ENCODE results near the gene PAM.
"Not testable (repeated sequence)": the region's sequence is repeated elsewhere in the genome, so short reads cannot be mapped to it uniquely, and the experiment has no call there.

The PAM gene

GRCh38 chr5:103066326-103066725, 311.2 kb downstream of the PAM start:
- DNase-seq (ENCODE audit: low spot score): no peak

DNA sequence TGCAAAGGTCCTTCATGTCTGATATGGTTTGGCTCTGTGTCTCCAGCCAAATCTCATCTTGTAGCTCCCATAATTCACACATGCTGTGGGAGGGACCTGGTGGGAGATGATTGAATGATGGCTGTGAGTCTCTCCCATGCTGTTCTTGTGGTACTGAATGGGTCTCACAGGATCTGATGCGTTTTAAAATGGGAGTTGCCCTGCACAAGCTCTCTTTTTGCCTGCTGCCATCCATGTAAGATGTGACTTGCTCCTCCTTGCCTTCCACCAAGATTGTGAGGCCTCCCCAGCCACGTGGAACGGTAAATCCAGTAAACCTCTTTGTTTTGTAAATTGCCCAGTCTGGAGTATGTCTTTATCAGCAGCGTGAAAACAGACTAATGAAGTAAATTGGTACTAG, 318.4 kb downstream of the PAM start:
- DNase-seq (ENCODE audit: low spot score): not testable (repeated sequence)

- no peak for DNase-seq (ENCODE audit: low spot score)
These were observed 320.3 kb downstream of the PAM start for GRCh38 chr5:103075442-103075841.

Measured in hematopoietic multipotent progenitor cell treated with erythropoietin and hydrocortisone succinate and interleukin-3 and kit ligand, for 17 days (in vitro differentiated cells).